ENCODE results near the gene TPST1.
A peak's percentile ranks its signal among the peaks of the same experiment; 100 is the strongest.
"Not testable (repeated sequence)": the region's sequence is repeated elsewhere in the genome, so short reads cannot be mapped to it uniquely, and the experiment has no call there.

TPST1 gene

DNA sequence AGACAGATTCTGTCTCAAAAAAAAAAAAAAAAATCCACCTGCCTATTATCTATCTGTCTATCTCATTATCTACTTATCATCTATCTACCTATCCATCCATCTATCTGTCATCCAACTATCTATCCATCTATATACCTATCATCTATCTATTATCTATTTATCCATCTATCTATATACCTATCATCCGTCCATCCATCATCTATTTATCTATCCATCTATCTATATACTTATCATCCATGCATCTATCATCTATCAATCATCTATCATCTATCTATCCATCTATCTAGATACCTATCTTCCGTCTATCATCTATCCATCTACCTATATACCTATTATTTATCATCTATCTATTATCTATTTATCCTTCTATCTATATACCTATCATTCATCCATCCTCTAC, 16.5 kb upstream of the TPST1 start:
- DNase-seq (ENCODE audit: low spot score): no peak

DNA sequence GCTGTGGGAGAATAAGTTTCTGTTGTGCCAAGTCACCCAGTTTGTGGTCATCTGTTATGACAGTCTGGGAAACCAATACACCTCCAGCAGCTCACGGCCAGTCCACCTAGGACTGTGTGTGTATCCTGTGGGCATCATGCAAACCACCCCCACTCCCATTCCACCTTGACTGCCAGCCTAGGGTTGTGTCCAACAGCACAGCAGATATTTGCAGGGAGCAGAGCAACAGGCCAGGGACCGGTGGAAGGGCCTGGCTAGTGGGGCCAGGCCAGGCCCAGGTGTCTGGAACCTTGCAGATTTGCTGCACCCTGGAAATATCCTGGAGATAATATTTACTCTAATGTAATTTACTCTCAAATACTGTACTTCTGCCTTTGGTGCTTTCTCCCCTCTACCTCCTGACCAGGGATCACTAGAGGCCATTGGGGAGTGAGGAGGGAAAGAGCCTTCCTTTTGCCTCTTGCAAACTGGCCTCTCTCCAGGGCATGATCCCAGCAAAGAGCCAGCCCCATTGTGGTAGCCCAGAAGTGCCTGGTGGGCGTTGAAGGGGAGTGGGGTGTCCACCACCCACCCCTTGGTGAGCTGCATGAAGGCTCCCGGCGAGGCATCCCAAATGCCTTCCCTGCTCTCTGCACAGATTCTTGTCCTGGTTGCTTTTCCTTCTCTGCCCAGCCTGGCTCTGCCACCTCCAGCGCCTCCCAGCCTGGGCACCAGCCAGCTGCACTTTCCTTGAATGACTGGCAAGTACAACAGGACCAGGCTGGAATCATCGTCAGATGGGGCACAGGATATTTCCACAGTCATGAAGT, 15.2 kb upstream of the TPST1 start:
- no peak for DNase-seq (ENCODE audit: low spot score)

DNA sequence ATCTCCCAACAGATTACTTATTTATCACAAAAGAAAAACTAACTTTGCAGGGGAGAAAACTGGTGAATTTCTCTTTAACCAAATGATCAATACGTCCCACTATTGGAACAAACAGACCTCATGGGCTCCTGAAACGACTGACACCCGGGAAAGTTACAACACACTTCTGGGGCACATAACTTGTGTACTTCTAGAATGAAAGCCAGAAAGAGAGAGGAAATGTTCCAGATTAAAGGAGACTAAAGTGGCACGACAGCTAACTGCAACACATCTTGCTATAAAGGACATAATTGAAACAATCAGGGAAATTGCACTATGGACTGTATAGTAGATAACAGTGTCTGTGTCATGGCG, 14.7 kb upstream of the TPST1 start:
- DNase-seq (ENCODE audit: low spot score): no peak

DNA sequence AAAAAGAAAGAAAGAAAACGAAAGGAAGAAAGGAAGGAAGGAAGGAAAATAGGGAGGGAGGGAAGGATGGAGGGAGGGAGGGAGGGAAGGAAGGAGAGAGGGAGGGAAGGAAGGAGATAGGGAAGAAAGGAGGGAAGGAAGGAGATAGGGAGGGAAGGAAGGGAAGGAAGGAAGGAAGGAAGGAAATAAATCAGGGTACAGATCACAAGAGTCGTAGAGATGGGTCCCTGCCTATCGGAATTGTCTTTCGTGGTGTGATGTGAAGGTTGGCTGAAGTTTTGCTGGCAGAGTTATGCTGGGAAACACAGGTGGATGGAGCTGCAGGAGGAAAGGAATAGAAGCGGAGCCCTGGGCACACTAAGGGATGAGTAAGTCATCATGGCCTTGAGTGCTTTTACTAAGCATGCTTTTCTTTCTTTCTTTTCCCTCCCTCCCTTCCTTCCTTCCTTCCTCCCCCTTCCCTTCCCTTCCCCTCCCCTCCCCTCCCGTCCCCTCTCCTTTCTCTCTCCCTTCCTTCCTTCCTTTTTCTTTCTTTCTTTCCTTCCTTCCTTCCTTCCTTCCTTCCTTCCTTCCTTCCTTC, 11.9 kb upstream of the TPST1 start:
- DNase-seq (ENCODE audit: low spot score): no peak

DNA sequence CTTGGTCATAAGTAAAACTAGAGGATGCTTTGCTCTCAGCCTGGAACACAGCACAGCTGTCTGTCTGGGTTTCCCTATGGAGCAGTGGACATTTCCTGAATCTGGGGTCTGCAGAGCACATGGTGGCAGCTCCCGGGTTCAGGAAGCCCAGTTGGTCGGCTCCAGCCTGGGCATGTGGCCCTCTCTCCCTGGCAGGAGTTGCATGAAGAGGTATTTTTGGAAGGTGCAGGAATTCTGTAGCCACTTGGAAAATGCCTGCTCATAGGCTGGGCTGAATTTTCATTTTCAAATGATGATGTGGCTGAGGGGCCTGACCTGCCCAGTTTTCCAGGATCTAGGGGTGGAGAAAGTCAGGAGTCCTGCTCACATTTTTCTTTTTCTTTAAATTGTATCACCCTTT, 6.7 kb upstream of the TPST1 start:
- DNase-seq (ENCODE audit: low spot score): no peak

DNA sequence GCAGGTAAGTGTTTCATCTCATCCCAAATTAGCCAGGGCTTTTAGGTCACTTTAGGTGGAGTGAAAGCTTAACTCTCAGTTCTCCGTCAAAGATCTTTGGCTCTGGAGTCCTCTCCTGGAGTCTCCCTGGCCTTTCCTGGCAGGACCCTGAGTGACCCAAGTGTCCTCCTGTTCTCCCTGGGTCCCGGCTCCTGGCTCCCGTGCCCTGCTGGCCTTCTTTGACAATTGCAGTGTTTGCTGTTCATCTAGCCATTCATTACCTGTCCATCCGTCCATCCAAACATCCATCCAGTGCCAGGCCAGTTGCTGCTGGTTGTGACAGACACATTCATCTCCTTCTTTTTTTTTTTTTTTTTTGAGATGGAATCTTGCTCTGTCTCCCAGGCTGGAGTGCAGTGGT, 6.2 kb upstream of the TPST1 start:
- no peak for DNase-seq (ENCODE audit: low spot score)

DNA sequence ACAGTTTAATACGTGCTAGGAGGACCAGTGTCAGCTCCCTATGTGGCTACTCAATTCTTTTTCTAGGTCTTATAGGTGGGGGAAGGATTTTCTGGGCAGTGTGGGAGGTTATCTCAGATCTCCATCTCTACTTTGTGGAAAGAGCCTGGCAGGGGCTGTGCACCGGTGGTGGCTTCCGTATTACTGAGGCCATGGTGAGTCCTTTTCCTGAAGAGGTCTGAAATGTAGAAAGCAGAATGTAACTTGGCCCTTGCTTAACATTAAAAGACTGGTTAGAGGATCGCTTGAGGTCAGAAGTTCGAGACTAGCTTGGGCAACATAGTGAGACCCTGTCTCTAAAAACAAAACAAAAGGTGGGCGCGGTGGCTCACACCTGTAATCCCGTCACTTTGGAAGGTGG, 2.7 kb upstream of the TPST1 start:
- DNase-seq (ENCODE audit: low spot score): no peak

DNA sequence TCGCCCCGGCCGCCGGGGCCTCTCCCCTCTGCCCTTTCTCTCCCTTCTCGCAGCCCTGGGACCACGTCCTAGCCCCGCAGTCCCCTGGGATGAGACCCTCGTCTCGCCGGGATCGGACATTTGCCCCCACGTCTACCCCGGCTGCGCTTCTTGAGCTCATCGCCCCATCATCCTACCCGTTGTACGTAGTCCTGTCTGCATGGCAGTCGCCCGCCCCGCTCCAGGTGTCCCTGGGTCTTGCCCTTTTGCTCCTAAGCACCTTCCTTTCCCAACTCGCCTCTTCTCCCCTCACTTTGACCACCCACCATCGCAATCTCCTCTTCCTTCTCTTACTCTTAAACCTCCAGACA, 582 bp downstream of the TPST1 start:
- no peak for DNase-seq (ENCODE audit: low spot score)

DNA sequence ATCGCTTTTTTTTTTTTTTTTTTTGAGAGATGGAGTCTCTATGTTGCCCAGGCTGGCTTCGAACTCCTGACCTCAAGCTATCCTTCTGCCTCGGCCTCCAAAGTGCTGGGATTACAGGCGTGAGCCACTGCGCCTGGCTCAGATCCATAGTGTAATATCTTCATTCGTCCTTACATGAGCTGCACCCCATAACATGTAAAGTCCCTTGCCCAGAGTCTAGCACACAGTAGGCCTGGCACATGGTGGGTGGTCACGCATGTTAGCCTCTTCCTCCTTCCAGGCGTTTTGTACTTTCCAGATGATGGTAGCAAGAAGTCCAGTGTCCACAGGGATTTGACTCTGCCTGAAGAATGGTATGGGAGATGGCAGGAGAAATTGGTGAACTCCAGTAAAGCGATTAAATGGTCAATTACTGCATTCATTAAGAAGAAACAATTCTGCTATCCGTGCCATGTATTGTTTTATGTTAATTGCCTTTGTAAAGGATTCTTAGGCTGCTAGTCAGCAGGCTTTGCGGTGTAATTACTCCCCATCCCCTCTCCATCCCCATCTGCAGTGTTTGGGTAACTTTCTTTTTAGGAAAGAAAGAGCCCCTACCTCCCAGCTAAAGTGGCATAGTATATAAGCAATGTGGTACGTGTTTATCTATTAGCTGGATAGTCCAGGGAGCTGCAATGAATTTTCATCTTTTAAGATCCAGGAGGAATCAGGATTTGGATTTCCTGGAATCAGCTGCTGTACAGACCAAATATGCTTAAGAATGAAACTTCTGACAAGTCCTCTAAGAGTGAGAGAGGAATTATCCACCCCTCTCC, 1.2 kb downstream of the TPST1 start:
- DNase-seq (ENCODE audit: low spot score): peak; percentile 18

DNA sequence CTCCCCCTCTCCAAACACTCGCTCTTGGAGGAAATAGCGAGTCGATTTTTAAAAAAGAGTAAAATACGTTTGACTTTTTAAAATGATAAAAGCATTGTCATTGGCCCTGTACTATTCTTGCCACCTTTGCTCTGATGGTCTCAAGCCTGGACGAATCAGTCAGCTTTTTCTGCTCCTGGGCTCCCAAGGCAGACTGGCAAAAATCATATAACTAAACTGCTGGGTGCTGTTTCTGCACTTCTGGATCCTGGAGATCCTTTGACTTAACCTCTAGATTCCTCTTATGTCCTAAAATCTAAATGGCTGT, 1.8 kb downstream of the TPST1 start:
- DNase-seq (ENCODE audit: low spot score): no peak

DNA sequence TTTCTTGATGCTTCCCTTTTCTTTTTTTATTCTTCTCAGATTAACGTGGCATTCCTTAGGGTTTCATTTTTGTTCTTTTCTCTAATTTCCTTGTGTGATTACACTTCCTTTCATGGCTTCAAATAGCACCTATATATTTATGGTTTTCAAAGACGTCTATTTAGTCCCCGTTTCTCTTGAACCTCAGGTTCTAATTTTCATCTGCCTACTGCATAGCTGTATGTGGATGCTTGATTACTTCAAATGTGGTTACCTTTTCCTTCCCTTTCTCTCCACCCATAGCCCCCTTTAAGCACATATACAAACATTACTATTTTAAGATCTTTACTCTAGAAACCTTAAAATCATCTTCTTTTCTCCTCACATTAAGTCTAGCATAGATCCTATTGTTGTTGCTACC, 2.4 kb downstream of the TPST1 start:
- DNase-seq (ENCODE audit: low spot score): no peak

DNA sequence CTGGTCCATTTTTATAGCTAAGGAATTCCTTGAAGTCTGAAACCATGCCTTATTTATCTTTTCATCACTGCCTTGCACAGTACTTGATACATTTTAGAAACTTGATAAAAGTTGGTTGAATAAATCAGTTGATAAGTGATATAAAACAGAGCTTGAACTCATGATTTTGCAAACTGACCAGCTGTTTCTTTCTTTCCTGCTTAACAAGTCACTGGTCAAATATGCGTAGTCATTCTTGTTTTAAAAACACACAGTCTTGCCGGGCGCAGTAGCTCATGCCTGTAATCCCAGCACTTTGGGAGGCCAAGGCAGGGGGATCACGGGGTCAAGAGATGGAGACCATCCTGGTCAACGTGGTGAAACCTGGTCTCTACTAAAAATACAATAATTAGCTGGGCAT, 6.3 kb downstream of the TPST1 start:
- DNase-seq (ENCODE audit: low spot score): peak; percentile 14

DNA sequence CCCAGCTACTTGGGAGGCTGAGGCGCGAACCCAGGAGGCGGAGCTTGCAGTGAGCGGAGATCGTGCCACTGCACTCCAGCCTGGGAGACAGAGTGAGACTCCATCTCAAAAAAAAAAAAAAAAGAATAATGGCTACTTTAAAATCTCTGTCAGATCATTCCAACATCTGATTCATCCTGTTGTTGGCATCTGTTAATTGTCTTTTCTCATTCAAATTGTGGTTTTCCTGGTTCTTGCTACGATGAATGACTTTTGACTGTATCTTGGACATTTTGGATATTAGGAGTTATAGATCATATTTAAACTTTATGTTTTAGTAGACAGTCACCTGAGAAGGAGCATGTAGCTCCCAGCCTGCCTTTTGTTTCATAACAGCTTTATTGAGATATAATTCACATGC, 8.5 kb downstream of the TPST1 start:
- DNase-seq (ENCODE audit: low spot score): peak; percentile 17

DNA sequence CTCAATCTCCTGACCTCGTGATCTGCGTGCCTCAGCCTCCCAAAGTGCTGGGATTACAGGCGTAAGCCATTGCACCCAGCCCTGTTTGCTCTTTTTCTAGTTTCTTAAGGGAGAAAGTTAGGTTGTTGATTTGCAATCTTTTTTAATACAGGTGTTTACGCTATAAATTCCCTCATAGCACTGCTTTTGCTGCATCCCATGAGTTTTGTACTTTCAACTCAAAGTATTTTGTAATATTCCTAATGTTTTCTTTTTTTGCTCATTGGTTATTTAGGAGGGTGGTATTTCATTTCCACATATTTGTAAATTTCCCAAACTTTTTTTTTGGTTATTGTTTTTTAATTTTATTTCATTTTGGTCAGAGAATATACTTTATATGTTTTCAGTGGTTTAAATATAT, 11.6 kb downstream of the TPST1 start:
- DNase-seq (ENCODE audit: low spot score): no peak

DNA sequence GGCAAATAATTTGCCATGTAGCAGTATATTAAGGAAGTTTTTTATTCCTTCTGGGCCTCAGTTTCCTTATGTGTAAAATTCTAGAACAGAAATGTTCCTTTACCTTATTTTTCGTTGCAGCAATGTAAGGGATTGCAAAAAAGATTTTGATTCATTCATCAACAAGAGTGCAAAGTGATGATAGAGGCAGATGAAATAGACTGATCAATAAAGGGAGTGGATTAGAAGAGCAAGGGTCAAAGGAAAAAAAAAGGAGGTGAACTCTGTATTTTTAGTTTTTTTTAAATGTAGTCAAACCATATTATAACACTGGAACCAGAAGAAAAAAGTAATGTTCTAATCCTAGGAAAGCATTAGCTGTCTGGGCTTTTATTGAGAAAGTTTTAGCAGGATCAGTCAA, 14.7 kb downstream of the TPST1 start:
- no peak for DNase-seq (ENCODE audit: low spot score)

DNA sequence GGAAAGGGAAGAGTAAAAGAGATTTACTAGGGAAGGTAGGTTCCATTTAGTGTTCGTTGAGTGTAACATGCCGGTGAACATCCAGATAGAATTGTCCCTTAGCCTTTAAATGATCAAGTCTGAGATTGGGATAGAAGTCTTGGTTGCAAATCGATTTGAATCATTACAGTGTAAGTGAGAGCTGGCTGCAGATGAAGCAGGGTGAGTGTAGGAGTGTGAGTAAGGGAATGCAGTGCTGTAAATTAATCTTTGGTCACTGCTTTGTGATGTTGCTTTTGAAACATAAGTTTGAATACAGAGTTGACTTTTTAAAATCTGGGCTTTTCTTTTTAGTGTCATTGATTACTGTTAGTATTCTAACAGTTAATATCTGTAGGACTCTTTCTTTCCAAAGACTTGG, 16.3 kb downstream of the TPST1 start:
- DNase-seq (ENCODE audit: low spot score): no peak

DNA sequence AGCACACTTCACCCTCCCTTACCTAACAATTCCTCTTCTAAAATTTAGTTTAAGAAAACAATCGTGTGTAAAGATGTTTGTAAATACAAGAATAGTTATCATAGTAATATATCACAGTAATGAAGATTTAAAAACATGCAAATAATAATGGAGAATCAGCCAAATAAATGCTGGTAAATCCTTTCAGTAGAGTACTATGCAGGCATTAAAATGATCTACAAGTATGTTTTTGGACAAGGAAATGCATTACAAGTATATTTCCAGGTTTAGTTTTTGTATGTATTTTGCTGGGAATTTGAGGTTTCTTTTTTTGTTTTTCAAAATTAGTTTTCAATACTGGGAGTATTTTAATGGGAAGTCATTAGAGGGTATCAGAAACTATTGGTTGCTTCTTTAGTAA, 22.7 kb downstream of the TPST1 start:
- no peak for DNase-seq (ENCODE audit: low spot score)

DNA sequence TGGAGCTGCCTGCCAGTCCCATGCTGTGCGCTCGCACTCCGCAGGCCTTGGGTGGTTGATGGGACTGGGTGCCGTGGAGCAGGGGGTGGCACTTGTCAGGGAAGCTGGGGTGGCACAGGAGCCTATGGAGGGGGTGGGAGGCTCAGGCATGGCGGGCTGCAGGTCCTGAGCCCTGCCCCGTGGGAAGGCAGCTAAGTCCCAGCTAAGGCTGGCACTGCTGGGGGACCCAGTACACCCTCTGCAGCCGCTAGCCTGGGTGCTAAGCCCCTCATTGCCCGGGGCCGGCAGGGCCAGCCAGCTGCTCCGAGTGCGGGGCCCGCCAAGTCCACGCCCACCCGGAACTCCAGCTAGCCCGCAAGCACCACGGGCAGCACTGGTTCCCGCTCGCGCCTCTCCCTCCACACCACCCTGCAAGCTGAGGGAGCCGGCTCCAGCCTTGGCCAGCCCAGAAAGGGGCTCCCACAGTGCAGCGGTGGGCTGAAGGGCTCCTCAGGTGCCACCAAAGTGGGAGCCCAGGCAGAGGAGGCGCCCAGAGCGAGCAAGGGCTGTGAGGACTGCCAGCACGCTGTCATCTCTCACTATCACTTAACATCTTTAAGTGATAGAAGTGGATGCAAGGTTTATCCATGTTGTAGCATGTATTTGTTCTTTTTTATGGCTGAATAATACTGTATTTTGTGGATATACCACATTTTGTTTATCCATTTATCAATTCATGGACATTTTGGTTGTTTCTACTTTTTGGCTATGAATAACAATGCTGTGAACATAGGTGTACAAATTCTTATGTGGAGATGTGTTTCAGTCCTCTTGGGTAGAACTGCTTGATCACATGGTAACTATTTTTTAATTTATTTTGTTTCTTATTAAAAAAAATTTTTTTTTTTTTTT, 26.4 kb downstream of the TPST1 start:
- not testable (repeated sequence) for DNase-seq (ENCODE audit: low spot score)

DNA sequence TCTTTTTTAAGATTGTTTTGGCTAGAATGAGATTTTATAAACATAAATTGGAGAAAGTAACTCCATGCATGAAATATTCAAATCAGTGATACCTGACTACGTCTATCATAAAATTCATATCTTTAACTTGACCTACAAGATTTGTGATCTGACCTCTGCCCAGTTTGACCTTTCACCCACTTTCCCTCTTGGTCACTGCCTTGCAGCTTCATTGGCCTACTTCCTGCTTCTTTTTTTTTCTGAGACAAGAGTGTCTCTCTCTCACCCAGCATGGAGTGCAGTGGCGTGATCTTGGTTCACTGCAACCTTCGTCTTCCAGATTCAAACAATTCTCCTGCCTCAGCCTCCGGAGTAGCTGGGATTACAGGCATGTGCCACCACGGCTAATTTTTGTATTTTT, 28.5 kb downstream of the TPST1 start:
- no peak for DNase-seq (ENCODE audit: low spot score)

DNA sequence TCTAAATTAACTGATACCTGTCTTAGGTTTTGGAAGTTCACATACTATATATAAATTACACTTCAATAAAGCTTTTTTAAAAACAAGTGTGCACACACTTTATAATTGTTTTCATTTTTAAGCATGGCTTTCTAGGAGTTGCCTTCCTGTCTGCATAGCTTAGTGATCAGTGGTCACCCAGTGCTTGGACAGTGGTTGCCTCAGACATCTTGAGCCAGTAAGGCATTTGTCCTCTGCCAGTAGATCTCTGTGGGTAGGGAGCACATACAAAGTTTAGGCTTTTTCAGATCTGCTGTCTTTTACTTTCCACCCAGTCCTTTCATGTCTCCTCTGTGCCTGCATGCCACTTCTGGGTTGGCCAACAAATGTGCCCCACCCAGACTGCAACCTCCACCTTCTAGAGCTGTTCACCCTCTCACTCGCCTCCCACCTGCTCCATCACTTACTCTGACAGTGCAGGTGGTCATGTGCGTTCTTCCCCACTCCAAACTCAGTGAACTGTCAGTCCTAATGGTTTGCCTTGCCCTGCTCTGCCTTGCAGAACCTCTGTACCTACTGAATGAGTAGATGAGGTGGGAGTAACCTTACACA, 31.7 kb downstream of the TPST1 start:
- DNase-seq (ENCODE audit: low spot score): peak; percentile 60

DNA sequence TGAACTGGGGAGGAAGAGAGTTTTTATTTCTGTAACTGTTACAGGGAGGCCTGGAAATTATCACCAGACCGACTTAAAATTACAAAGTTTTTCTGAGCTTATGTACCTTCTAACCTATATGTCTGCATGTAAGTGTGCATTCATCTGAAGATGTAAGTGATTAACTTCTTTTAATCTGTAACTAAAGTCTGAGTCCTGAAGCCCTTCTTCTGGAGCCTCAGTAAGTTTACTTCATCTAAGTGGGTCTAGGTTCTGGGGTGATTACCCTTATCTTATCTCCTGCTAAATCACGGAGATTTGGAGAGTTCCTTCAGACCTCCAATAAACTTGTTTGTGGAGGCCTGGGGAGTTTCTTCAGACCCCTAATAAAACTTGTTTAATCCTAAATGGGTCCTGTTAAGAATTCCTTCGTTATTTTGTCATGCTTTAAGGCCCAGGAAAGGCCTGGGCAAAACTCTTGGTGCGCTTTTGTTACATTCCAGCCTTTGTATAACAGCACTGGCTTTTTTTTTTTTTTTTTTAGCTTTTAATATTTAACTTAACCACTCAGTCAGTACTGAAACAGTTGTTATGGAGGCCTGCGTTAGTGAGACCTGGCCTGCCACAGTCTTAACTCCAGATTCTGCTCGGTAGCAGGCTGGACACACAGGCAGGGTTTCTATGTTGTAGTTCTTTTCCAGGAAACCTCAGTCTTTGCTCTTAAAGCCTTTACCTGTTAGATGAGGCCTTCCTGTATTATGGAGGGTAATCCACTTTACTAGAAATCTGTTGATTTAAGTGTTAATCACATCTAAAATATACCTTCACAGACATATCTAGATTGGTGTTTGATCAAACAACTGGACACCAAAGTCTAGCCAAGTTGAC, 33.0 kb downstream of the TPST1 start:
- DNase-seq (ENCODE audit: low spot score): no peak
